Suppressor macrophage treated with lipopolysaccharide for 4 hours (primary cell): ENCODE measurements around the gene P3H1.
"Not testable (repeated sequence)": the region's sequence is repeated elsewhere in the genome, so short reads cannot be mapped to it uniquely, and the experiment has no call there.

Experiments
- DNase-seq: peaks from one replicate; pipeline ENCODE4 v3.0.0-alpha.2; 2020

The P3H1 gene

DNA sequence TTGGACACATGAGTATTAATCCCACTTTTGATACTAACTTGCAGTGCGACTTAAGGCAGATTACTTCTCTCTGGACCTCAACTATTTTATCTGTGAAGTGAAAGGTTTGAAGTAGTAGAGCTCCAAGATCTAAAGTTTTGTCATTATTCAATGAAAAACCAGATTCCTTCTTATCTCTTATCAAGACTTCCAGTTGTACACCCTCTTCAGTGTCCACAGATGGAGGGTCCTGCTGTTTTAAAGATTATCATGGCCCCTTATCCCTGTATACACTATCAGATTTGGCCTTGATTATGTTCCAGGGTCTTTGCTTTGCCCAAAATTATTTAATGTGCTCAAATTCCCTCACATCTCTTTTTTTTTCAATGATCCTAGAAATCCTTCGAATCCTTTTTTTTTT lies 1.3 kb upstream of the P3H1 start:
- no peak for DNase-seq

- peak; percentile 35 for DNase-seq
These were observed 727 bp upstream of the P3H1 start for GRCh38 chr1:42767510-42768000.

DNA sequence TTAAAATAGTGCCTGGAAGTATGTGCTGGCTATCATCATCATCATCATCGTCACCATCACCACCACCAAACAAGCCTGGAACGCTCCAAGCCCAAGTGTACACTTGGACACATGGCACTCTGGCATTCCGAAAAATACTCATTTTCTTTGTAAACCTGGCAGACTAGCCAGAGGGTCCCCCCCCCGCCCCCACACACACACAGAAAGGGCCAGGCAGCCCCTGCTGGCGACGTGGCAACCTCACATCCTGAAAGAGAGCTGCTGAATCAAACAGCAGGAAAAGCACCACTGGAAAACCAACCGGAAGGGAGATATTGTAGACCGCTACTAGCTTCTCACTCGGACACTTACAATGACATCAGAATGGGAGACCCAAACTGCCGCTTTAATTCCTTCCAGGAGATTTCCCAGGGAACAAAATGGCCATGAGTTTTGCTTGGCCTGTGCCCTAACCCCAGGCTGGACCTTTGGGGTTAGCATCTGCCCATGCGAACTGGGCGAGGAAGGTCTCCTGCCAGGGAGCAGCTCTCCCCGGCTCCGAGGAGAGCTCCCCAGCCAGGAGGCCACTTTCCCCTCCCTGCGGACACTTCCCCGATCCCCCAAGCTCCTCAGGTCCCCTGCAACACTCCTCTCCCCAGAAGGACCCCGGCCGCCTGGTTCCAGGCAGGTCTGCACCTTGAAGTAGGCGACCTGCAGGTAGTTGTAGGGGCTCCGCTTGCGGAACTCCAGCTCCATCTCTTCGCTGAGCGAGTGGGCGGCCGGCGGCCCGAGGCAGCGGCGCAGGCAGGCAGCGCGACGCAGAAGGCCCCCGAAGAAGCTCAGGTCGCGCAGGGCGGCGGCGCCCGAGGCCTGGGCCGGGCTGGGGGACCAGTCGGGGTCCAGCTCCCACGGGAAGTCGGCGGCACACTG lies 742 bp downstream of the P3H1 start:
- peak; percentile 48 for DNase-seq

DNA sequence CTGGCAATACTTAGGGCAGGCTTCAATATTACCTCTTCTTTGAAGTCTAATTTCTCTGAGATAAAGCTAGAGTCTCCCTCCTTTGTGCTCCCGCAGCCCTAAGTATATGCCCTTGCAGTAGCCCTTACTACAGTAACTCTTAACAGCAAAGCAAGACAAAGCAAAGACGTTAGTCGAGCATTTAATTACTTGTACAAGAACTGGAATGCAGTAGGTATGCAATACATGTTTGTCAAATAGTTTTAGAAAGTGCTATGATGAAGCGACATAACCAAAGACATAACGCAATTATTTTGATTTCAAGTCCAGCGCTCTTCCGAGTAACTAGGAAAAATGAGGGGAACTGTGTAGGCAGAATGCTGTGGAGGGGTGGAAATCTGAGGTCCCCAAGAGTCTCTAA lies 1.6 kb downstream of the P3H1 start:
- DNase-seq, result no peak

- DNase-seq, result no peak
These were observed 4.6 kb downstream of the P3H1 start for GRCh38 chr1:42762269-42762668.

GRCh38 chr1:42761567-42761966 lies 5.3 kb downstream of the P3H1 start:
- no peak for DNase-seq

GRCh38 chr1:42759114-42759513 lies 7.7 kb downstream of the P3H1 start:
- DNase-seq, result no peak

GRCh38 chr1:42758641-42759040 lies 8.2 kb downstream of the P3H1 start:
- DNase-seq, result peak; percentile 14

DNA sequence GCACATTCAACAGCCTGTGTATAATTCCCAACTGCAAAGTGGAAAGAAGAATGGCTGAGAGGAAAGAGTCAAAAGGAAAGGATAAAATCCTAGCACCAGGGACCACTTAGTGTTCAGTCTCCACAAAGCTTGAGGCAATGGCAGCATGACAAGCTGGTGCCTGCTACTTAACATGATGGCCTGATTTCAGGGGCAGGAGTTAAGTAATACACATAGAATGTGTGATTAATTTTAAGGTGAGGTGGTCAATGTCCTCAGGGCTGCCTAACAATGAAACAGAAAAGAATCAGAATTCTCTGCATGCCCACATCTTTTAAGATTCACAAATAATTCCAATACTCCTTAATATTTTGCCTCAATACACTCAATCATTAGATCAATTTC lies 8.9 kb downstream of the P3H1 start:
- DNase-seq, result no peak

DNA sequence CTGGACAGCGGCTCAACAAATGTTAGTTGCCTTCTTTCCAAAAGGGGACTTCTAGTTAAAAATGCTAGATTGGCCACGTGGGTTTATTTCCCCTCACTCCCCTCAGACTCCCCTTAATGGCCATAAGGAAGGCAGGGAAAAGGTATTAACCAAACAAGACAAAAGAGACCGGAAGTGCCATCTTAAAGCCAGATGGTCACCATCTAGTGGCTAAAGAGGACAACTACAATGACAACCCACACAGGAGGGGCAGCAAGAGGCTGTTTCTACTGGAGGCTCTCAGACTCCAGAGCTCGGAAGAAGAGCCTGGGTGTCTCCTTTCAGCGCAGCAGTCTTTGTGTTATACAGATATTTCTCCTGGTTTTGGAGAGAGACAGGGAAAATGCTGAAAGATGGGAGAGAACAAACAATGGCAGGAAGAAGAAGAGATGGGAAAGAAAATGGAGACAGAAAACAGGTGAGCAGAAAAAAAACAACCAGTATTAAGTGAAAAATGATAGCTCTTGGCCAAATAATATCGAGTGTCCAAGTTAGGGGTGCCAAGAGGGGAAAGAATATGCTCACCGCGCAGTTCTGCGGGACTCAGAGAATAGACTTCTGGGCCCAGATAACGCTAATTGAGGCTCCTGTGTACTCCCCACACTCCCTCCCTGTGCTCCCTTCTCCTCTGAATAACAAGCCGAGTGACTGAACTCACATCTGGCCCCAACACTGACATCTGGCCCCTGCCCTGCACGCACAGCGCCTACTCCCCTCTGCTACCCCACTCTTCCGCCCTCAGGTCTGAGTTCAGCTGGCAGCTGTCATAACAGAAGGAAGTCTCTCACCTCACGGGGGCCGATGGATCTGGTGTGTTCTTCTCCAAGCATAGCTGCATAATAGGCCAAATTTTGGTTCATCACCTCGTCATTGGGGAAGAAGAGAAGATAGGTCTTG lies 9.6 kb downstream of the P3H1 start:
- peak; percentile 76 for DNase-seq

- DNase-seq, result peak; percentile 34
These were observed 13.8 kb downstream of the P3H1 start for GRCh38 chr1:42753070-42753469.

DNA sequence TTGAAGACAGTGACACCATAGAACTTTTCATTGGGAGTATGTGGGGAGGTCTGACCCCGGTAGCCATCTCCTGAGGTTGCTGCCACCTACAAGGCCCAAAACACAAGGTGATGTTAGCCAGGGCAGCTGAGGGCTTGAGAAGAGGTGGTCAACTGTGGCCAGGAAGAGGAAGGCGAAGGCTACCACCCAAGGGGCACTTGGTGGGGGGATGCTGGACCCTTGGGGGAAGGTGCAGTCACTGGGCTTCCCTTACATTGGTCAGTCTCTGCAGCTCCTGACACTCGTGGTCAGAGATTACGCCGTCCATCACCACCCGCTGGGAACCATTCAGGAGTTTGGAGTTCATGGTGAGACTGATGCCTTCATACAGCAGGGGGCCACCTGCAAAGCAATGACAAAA lies 14.5 kb downstream of the P3H1 start:
- DNase-seq, result no peak

GRCh38 chr1:42751511-42752070 lies 15.2 kb downstream of the P3H1 start:
- not testable (repeated sequence) for DNase-seq

GRCh38 chr1:42750041-42750440 lies 16.8 kb downstream of the P3H1 start:
- no peak for DNase-seq

DNA sequence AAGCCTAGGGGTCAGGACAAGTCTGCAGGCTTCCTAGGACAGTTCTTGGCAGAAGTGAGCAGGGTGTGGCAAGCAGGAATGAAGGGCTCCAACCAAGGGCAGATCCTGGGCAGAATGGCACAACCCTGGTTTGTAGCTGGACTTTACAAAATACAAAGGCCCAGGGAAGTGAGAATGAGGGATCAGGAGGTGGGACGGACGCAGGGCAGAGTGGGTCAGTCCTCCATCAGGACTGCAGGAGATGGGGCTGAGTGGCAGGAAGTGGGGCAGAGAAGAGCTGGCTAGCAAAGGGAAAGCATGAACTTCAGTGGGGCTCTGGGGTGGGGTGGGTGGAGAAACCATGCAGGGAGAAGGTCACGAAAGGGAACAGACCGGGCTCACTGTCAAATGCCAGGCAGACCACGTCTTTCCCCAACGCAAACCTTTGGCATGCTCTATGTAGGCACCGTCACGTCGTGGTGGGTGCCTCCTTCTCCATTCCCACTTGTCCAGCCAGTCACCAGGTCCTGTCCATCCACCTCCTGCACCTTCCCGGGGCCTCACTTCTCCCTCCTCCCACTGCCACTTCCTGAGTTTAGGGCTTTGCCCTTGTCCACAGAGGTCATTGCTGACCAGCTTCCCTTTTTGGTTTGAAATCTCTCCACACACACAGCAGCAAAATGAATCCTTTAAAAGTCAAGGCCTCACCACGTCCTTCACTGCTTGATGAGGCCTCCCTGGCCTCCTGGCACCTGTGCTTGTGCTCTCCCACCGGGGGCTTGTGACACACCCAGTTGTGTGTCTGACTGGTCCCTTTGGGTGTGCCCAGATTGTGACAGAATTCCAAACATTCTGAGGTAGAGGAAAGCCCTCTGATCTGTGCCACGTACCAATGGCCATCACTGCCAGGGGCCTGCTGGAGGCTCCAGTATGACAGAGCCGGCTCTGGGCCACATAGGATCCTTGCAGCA lies 18.1 kb downstream of the P3H1 start:
- DNase-seq, result peak; percentile 47

GRCh38 chr1:42748021-42748420 lies 18.8 kb downstream of the P3H1 start:
- no peak for DNase-seq

- peak; percentile 46 for DNase-seq
These were observed 19.7 kb downstream of the P3H1 start for GRCh38 chr1:42747125-42747524.

DNA sequence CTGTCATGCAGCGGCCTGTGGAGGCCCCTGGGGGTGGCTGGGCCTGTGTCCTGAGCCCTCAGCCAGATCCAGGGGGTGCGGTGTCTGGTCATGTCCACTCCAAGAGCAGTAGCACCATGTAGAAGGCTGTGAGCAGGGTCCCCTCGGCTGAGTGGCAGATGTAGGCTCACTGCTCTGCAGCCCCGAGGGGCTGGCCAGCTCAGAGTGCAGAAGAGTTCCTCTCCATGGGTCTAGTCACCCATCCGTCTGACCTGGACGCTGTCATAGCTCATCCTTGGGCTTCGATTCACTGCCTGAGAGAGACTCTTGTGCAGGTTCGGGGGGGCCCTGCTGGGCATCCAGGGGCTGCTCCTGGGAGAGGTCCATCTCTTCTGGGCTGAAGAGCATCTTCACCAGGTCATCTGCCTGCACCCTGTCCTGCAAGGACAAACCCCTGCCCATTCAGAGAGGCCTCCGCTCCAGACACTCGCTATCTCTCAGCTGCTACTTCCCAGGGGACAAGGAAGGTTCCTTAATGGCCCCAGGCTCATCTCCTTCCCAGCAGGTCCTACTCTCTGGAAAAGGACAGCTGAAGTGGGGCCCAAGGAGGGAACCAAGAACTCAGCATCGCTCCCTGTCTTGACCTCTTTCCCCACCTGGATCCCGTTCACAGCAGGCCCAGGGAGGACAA lies 20.3 kb downstream of the P3H1 start:
- no peak for DNase-seq

- no peak for DNase-seq
These were observed 21.0 kb downstream of the P3H1 start for GRCh38 chr1:42745851-42746250.

GRCh38 chr1:42744148-42744413 lies 22.7 kb downstream of the P3H1 start:
- no peak for DNase-seq

DNA sequence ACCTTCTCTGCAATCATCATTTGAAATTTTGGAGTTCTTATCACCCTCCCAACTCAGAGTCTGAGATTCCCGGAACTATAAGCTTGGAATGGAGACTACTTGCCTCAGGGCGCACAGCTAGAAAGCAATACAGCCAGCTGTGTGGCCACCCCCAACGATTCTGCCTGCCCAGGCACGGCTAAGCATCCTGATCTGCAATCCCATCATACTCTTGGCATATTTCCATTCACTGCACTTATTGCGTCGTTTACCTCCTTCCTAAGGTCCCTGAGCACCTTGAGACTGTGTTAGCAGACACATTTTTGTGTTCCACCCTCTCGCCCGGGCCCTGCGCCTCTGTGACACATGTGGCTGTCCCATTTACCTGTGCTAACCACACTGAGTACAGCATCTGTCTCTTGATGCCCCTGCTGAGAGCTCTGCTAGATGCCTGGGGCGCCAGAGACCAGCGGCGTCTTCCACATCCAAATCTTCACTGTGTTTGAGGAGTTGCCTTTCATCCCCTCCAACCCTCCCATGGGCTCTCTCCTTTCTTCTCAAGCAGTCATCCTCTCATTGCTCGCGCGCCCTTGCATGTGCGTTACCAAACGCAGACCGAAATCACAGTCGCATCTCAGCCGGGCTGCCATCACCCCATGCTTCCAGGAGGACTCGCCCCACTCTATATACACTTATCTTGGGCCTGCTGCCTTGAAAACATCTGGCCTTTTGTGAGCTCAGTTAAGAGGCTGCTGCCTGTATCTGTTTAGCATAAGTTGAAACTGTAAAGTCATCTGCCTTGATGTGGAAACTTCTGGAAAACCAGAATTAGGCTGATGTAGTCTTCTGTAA lies 23.3 kb downstream of the P3H1 start:
- DNase-seq, result no peak
